HG03135 (cell line): ENCODE measurements around the gene TMEM100.

Source experiments
- ATAC-seq: cut with Tn5 transposase; IDR thresholded peaks from one replicate; pipeline ENCODE4 v1.9.1; 2021; ENCODE audit warnings: mild to moderate bottlenecking, moderate library complexity; ENCODE audit not compliant: unreplicated experiment

Gene TMEM100

GRCh38 chr17:55745258-55745657, 22.6 kb upstream of the TMEM100 start:
- ATAC-seq, result no peak

- ATAC-seq, result peak; percentile 23
Observed at GRCh38 chr17:55743103-55743679, 20.5 kb upstream of the TMEM100 start.

DNA sequence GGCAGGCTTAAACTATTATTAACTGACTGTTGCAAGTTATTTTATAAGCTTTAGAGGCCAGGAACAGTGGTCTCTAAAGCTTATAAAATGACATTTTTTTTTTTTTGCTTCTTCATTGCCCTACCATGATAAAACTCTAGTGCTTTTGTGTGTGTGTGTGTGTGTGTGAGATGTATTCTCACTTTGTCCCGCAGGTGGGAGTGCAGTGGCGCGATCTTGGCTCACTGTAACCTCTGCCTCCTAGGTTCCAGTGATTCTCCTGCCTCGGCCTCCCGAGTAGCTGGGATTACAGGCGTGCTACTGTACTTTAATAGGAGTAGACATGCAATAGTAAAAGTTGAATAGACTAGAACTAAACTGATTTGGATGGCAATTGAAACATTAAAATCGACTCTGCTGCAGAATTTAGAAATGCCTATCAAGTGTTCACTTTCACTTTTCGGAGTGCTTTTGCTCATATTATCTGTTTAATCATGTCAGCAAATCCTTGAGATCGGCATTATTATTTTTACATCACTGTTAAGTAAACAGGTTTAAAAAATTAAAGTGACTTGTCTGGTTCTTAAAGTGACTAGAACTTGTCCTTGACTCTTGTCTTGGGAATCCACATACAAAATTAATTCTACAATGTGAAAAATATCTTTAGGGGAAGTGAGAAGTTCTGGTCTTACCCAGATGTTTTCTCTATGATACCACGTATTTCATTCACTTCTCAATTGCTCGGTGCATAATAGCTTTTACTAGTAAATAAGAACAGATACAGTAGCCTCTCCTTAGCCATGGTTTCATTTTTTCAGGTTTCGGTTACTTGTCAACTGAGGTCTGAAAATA, 19.8 kb upstream of the TMEM100 start:
- ATAC-seq, result peak; percentile 95

DNA sequence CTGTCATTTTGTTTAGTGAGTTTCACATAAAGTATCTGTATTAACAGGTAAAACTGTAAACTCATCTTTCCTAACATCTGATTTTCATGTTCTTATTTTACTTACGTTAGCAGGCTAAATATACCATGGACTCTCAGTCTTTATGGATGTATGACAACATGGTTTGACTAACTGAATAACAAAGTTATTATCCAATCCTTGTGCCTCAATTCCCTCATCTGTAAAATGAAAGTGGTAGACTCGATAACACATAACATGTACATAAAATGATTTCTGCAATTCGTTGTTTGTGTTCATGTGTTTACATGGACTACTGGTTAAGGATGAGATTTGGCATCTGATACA, 18.7 kb upstream of the TMEM100 start:
- ATAC-seq, result no peak

DNA sequence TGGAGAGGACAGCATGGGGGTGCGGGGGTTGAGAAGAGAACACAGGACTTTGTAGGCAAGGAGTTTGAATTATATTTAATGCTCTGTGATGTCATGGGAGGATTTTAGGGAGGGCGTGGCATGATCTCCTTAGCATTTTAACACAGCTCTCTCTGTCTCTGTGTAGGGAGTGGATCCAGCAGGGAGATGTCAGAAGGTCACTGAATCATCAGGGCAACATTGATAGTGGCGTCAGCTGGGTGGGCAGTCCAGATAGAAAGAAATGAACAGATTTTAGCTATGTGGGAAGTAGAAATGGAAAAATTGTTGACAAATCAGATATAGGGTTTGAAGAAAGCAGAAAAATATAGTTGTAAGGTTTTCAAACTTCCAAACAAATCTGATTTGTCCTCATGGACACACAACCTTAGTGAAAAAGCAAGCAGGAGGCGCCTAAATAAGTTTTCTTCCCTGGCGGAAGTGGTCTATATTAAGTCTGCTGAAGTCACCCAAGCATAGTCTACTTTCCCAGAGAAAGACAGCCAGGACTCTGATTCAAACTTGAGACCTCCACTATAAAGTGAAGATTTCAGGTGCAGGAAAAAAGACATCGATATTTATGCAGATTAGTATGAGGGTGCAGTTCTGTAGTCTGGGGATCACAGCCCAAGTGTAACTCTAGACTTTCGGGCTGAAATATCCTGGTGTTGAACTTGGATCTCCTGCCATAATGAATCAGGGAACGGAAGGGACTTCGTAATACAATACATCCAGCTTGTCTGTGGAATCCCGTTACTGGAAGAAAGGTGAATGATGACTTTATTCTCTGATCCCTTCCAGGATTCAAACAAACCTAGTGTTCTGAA, 18.1 kb upstream of the TMEM100 start:
- no peak for ATAC-seq

DNA sequence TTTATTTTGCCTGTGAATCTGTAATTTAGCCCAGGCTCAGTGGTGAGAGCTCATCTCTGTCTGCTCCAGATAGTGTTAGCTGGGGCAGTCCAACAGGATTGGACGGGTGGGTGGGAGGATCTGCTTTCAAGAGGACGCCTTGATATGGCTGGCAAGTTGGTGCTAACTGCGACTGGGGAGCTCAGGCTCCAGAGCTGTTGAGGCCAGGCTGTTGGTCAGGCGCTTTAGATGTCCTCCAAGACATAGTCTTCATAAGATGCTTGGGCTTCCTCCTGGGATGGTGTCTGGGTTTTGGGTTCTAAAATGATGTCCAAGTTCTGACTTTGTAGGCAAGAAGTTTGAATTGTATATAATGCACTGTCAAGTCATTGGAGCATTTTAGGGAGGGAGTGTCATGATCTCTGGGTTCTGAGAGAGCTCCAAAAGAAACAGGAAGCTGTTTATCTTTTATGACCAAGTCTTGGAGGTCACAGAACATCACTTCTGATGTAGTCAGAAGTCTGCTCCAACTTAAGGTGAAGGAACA, 15.4 kb upstream of the TMEM100 start:
- no peak for ATAC-seq

DNA sequence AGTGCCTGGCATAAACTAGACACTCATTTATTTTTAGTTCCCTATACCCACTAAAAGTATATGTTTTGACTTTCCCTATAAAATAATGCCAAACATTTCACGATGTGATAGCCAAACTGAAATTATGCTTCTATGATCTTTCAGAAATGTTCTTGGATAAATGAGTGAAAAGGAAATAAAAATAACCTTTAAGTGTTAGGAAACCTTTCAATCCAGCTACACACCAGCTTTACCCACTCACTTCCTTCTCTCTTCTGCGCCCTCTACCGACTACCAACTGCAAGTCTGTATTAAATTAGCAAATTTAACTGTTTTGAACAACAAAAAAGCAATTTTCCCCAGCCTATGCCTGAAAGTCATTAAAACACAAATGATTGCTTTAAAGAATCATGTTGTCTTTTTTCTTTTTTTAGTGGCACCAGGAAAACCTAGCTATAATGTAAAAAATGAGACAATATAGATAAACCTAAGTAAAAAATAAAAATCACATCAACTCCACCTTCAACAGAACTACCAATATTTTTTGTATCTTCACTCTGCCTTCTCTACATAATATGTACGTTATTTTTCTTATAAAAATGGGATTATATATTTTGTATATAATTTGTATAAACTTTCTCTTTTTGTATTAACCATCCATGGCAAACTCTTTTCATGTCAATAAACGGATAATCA, 13.2 kb upstream of the TMEM100 start:
- ATAC-seq, result no peak

GRCh38 chr17:55734128-55734781, 11.6 kb upstream of the TMEM100 start:
- ATAC-seq, result no peak

DNA sequence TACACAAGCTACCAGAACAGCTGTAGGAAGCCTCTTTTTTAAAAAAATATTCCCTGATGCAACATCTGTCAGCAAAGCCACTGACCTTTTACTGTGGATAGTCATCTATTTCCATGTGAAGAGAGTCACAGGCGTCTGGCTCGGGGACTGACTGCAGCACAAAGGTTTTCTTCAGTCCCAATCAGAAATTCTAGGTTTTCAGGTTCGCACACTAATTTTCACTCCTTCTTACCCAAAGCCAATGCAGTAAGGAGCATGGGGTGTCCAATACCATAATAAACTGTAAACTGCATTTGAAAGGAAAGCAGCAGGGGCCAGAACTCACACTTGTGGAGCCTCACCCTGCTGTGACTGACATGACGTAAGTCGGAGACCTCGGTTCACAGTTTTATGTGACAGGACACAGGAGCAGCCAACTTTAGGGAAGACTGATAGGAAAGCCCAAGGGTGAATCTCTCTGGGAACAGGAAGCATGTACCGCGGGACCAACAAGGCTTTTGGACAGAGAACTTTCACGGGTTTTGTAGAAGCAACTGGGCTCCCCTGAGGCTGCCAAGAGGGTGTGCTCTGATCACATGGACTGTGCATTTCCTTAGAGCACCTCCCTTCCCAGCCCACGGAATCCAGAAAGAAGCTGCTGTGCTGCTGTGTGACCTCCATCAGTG, 9.1 kb upstream of the TMEM100 start:
- ATAC-seq, result no peak

DNA sequence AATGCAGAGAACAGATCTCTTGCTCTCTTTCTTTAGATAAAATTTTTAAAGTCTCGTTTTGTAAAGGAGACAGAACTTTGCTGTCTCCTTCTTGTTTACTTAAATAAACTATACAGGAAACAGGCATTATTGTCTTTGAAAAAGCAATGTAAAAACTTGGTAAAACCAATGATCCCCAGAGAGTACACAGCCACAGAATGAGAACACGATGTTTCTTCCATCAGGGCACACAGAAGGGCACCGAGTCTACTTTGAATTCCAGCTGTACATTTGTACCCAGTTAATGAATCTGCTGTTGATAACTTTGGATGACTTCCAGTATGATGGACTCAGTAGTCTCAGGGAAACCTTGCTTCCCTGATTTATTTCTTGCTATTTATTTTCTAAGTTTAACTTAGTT, 8.1 kb upstream of the TMEM100 start:
- ATAC-seq, result no peak

- ATAC-seq, result no peak
Observed at GRCh38 chr17:55730380-55730779, 7.7 kb upstream of the TMEM100 start.

- ATAC-seq, result no peak
Observed at GRCh38 chr17:55729484-55729883, 6.8 kb upstream of the TMEM100 start.

DNA sequence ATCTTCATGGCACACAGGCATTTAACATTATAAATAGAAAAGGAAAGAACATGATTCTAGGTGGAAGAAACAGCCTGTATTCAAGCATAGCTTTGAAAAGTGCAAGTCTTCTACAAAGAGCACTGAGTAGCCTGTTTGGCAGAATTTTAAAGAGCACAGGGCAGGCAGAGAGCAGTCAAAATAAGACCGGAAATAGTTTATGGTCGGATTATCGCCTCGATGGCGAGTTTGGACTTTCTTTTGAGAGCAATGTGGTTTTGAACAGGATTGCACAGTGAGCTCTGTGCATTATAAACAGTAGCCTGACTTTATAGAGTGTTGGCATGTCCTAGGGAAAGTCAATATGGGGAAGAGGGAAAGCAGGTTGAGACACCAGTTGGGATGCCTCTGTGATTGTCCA, 6.2 kb upstream of the TMEM100 start:
- no peak for ATAC-seq

GRCh38 chr17:55728361-55728760, 5.7 kb upstream of the TMEM100 start:
- no peak for ATAC-seq

DNA sequence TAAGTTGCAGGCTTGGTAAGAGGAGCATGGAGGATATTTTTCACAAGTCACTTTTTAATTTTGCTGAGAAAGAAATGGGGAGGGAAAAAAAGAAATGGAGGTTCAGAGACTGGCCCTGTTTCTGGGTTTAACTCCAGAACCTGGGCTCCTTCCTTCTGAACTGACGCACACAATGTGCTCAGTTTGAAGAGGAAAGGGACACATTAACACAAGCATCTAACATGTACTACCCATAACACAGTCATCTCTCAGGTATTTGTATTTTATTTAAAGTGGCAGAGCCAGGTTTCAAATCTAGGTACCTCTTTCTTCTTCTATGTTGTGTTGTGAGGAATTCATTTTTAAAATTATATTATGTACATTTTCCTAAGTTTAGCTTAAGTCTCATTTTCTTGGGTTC, 5.3 kb upstream of the TMEM100 start:
- no peak for ATAC-seq

DNA sequence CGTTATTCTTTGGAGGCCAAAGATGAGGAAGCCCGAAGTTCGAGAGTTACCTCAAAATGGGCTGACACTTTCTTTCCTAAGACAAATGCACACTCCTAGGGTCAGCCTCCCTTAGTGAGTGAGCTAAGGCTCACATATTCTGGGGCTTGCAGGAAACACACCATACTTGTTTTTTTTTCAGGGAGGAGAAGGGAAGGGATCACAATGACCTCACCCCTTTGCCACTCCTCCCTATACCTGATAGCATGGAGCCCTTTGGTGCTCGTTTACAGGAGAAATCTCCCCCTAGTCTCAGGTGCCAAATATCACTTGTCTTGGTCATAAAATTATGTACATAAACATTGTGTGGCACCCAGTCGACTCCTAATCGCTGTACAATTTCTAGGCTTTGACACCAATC, 4.6 kb upstream of the TMEM100 start:
- no peak for ATAC-seq

- ATAC-seq, result no peak
Observed at GRCh38 chr17:55726440-55726839, 3.8 kb upstream of the TMEM100 start.

- ATAC-seq, result no peak
Observed at GRCh38 chr17:55723488-55723848, 804 bp upstream of the TMEM100 start.

GRCh38 chr17:55722016-55722736, 488 bp downstream of the TMEM100 start:
- ATAC-seq, result no peak
